ENCODE results near the gene SASS6.

DNA sequence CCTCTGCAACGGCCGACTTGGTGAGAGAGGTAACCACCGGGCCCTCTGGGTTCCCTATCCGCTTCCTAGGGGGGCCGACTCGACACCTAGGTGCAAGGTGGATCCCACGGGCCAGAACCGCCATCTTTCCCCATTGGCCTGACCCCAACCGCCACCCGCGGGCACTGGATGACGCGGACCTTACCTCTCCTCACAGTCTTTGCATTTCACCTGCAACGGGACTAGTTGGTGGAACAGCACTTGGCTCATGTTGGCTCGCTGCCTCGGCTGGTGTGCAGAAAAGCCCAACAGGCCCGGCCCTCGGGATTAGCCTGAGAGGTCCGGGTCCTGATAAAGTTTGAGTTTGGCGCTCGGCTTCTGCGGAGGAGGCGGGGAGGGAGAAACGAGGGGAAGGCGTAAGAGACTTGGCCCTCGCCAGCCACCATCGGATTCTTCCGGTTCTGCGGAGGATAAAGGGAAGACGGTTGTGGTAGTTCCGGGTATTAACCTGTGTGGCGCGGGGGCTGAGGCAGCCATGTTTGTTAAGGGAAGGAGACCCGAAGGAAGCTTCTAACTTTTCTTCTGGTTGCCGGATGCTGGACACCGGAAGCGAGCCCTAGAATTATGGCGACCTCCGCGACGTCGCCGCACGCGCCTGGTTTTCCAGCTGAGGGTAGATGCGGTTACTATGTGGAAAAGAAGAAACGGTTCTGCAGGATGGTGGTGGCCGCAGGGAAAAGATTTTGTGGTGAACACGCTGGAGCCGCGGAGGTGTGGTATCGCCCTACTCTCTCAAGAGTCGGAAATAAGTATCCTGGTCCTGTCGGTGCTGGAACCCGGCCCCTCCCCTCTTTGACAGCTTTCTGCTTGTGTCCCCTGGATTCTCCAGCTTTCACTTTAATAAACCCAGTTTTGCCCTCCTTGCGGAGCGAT, at the start of gene SASS6, which contains the start of gene TRMT13:
- no peak for TF ChIP-seq POLR2A (IDR thresholded peaks at IDR 0.05)
- no peak for TF ChIP-seq CTCF (IDR thresholded peaks at IDR 0.05)

Measured in lower leg skin (tissue), 3 donors.